Ovary (tissue), 9 donors: Measurements from ENCODE around the gene TSPAN16. TPM values are rescaled to one million over a fixed set of nuclear protein-coding genes. Genes with fewer than 3 reads are reported as not detected.
"Not testable (repeated sequence)": the region's sequence is repeated elsewhere in the genome, so short reads cannot be mapped to it uniquely, and the experiment has no call there.

Experiments used
- DNase-seq, 5 donors: peaks; one replicate each; pipeline ENCODE4 v3.0.0-alpha.2; 2019 to 2020
- H3K27ac ChIP-seq, 2 donors: fragments of 200-600 bp; one replicate each; pipeline versions ENCODE4 v1.5.1 to v1.8.0; 2019 to 2022
- H3K27me3 ChIP-seq: fragments of 200-600 bp; one replicate; pipeline ENCODE4 v1.8.0; 2022
- H3K36me3 ChIP-seq: fragments of 200-600 bp; sonication (generic); one replicate; pipeline ENCODE4 v1.5.1; 2019
- H3K4me1 ChIP-seq: one replicate; pipeline ENCODE4 v1.8.1; 2013; ENCODE audit warnings: mild to moderate bottlenecking, moderate library complexity; ENCODE audit not compliant: insufficient read depth
- H3K4me3 ChIP-seq: fragments of 200-600 bp; sonication (generic); one replicate; pipeline ENCODE4 v1.5.1; 2017
- H3K9me3 ChIP-seq, 2 donors: fragments of 200-600 bp in 1 of 2; sonication (generic) in 1 of 2; one replicate each; pipeline versions ENCODE4 v1.5.1 to v1.8.1; 2013 to 2019; ENCODE audit warnings: mild to moderate bottlenecking in 1 of 2, moderate library complexity in 1 of 2
- CTCF ChIP-seq, 3 donors: fragments of 450-650 bp in 2 of 3; fragments of 200-600 bp in 1 of 3; IDR thresholded peaks; one replicate each; pipeline versions ENCODE4 v1.5.1 to v1.8.0; 2016 to 2022; ENCODE audit warnings: antibody characterized with exemption in 3 of 3, mild to moderate bottlenecking in 1 of 3
- EP300 ChIP-seq: sonication (generic); formaldehyde crosslinking; IDR thresholded peaks from one replicate; pipeline ENCODE4 v1.6.1; 2017; ENCODE audit warnings: antibody characterized with exemption
- POLR2A ChIP-seq: fragments of 450-650 bp; IDR thresholded peaks from one replicate; pipeline ENCODE4 v1.6.1; 2017; ENCODE audit warnings: antibody characterized with exemption, mild to moderate bottlenecking, moderate library complexity
- WGBS, 3 donors: extraction: QIAGEN DNeasy Blood & Tissue Kit in 1 of 3; methylation state at CpG; one replicate each; pipeline versions ENCODE4 v1.1.5 to v1.1.7; 2013 to 2017; 5-methylcytosine and 5-hydroxymethylcytosine counted together
- intact Hi-C, 4 donors: fragments of 100-400 bp; cut with DNase I; formaldehyde crosslinking; loops; one replicate each; pipeline versions ENCODE4 v1.11.0 to v1.15.1; 2022 to 2023
- polyA plus RNA-seq, 2 donors: library from polyadenylated mRNA; stranded (reverse); fragments of 200-250 nt in 1 of 2; fragments of 350-450 nt in 1 of 2; fragmentation: Illumina TruSeq in 1 of 2; extraction: RNeasy Lipid Tissue Mini Kit (QIAGEN cat#74804) in 1 of 2; gene quantifications; one replicate each; pipeline ENCODE4 v1.2.3, GENCODE V29; 2013 to 2014
- total RNA-seq, 7 donors: library from RNA; depleted of rRNA in 2 of 7; stranded (reverse); fragments of >200 nt in 2 of 7; fragmentation: NEBNext Ultra II Directional in 3 of 7; extraction: Animal tissue kit (Norgen Biotek cat#: 25700) in 3 of 7; gene quantifications; one replicate each; pipeline versions ENCODE4 v1.1.0 to v1.2.4, GENCODE V29; 2016 to 2023
- donor health status: DM: no; HTN: no; CAD: no; lungs with moderate emphysema.
- donor health status: DM: no; HTN: no; CAD: no.
- donor health status: Bipolar disorder and iron deficiency.
- donor health status: DM: yes; HTN: yes; CAD: no.
- donor health status: DM: no; HTN: no; CAD: no.
- donor health status: DM: yes; HTN: yes; CAD: no.

The TSPAN16 gene
- total and polyA plus RNA-seq, 9 donors: not detected

- H3K4me1 ChIP-seq: peaks cover 10% of the 10 kb centered on the region
- 0% methylated on average over 48 to 50 of the region's 50 CpGs for WGBS, 3 donors
- H3K27me3 ChIP-seq: no peaks in the 10 kb centered on the region
- no peaks in the 10 kb centered on the region for H3K9me3 ChIP-seq
- peak within 1 kb of the TSS; percentile 65 for H3K4me3 ChIP-seq
- DNase-seq: peak; percentile 99 to 100 (median 99)
- intact Hi-C loops: no loop called here
- TF ChIP-seq POLR2A (peak; percentile 90), EP300 (peak; percentile 51), CTCF (IDR thresholded peaks at IDR 0.05) (peak in 1 of 3 donors; percentile 14)
- no peaks in the 10 kb centered on the region for H3K36me3 ChIP-seq
- H3K27ac ChIP-seq: peak within 1 kb of the TSS; percentile 2 to 81
Measured at GRCh38 chr19:11346104-11346940, 50.4 kb downstream of the TSPAN16 start, which contains the start of the genes CCDC159 and TMEM205. TSS of gene CCDC159 (plus strand) at chr19:11346519. CDS start at chr19:11346607, 88 bp downstream. TSS of gene TMEM205 (minus strand) at chr19:11346268. CDS start at chr19:11345619, 649 bp downstream.

GRCh38 chr19:11347546-11348039 lies 51.6 kb downstream of the TSPAN16 start:
- Histone ChIP-seq H3K27ac (no peak overlapping the region), H3K4me1 (peaks cover 10% of the 10 kb centered on the region), H3K9me3 (no peaks in the 10 kb centered on the region), H3K36me3 (no peaks in the 10 kb centered on the region), H3K4me3 (no peak overlapping the region), H3K27me3 (no peaks in the 10 kb centered on the region)
- WGBS, 3 donors: 67 to 73% (median 72%) methylated on average over 7 of the region's 7 CpGs
- no peak for DNase-seq
- TF ChIP-seq CTCF (IDR thresholded peaks at IDR 0.05) (no peak), POLR2A (no peak), EP300 (no peak)
- intact Hi-C loops: no loop called here

GRCh38 chr19:11349171-11349570 lies 53.2 kb downstream of the TSPAN16 start:
- H3K9me3 ChIP-seq: no peaks in the 10 kb centered on the region
- no peaks in the 10 kb centered on the region for H3K27me3 ChIP-seq
- no peak overlapping the region for H3K27ac ChIP-seq
- no peaks in the 10 kb centered on the region for H3K36me3 ChIP-seq
- no peak for TF ChIP-seq CTCF (IDR thresholded peaks at IDR 0.05)
- no peak for TF ChIP-seq POLR2A
- no peak for TF ChIP-seq EP300
- DNase-seq: no peak
- peaks cover 6% of the 10 kb centered on the region for H3K4me1 ChIP-seq
- H3K4me3 ChIP-seq: no peak overlapping the region
- WGBS, 3 donors: 92 to 99% (median 95%) methylated on average over 4 of the region's 4 CpGs
- intact Hi-C loops: no loop called here

GRCh38 chr19:11354102-11354501 lies 58.1 kb downstream of the TSPAN16 start:
- H3K27ac ChIP-seq, H3K36me3 ChIP-seq, H3K9me3 ChIP-seq, intact Hi-C loops, H3K27me3 ChIP-seq, DNase-seq, H3K4me3 ChIP-seq, H3K4me1 ChIP-seq: not testable (repeated sequence)
- 94 to 100% (median 100%) methylated on average over 4 of the region's 4 CpGs for WGBS, 3 donors
